GM12873 (cell line): ENCODE results near the gene RBM3.

Experiments used
- TF ChIP-seq, protein P1 (sequence below): IDR thresholded peaks from 2 replicates; pipeline ENCODE4 v1.5.1; 2012; ENCODE audit warnings: low read depth, mild to moderate bottlenecking, moderate library complexity, low read length, control low read depth; ENCODE audit not compliant: insufficient read depth; ENCODE audit errors: missing control alignments

Gene RBM3

DNA sequence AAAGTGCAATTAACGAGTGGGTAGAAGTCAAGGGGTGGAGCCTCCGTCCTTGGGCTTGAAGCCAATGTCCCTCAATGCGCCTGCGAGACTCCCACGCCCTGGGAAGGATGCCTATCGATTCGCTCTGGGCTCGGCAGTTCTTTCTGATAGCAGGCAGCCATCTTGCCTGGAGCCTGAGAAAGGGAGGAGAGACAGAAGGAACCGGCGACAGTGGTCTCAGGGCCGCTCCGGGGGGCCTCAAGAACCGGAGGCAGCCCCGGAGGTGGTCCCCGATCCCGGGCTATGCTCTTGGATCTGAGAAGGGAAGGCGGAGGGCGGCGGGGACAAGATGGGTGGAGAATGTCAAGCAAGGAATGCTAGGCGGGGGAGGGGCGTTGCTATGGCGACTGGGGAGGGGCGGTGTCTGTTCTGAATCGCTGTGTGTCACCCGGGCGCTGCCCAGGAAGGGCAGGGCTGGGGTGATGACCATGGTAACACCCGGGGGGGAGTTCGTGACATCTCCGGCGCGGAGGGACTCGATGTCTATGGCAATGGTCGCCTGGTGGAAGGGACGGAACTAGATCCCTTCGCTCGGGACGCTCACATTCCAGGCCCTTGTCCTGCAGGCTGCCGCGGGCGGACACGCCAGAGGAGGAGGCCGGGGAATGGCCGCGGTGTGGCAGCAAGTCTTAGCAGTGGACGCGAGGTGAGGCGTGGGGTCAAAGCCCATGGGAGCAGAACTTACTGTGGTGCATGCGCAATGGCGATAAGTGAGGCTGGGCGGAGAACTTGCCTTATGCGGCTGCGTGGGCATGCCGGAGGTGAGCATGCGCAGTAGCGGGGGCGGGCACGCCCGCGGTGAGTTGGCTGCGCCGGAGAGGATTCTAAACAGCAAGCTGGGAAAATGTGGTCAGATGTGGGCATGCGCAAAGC, 23.3 kb downstream of the RBM3 start, which contains the start of gene WDR13:
TSS of gene WDR13 (plus strand) at position 140 of the 912 bp plus-strand sequence. CDS start at position 645, 505 bp downstream.
- TF ChIP-seq, protein P1, sequence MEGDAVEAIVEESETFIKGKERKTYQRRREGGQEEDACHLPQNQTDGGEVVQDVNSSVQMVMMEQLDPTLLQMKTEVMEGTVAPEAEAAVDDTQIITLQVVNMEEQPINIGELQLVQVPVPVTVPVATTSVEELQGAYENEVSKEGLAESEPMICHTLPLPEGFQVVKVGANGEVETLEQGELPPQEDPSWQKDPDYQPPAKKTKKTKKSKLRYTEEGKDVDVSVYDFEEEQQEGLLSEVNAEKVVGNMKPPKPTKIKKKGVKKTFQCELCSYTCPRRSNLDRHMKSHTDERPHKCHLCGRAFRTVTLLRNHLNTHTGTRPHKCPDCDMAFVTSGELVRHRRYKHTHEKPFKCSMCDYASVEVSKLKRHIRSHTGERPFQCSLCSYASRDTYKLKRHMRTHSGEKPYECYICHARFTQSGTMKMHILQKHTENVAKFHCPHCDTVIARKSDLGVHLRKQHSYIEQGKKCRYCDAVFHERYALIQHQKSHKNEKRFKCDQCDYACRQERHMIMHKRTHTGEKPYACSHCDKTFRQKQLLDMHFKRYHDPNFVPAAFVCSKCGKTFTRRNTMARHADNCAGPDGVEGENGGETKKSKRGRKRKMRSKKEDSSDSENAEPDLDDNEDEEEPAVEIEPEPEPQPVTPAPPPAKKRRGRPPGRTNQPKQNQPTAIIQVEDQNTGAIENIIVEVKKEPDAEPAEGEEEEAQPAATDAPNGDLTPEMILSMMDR: no peak

DNA sequence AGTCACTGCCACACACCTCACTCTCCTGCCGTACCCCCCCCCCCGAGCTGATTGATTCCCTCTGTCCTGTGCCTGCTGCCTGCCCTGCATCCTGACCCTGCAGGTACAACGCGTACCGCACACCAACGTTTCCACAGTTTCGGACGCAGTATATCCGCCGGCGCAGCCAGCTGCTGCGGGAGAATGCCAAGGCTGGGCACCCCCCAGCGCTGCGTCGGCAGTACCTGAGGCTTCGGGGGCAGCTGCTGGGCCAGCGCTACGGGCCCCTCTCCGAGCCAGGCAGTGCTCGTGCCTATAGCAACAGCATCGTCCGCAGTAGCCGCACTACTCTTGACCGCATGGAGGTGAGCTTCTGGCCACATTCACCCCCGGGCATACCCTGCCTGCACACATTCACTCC, 24.3 kb downstream of the RBM3 start:
- TF ChIP-seq, protein P1: no peak

DNA sequence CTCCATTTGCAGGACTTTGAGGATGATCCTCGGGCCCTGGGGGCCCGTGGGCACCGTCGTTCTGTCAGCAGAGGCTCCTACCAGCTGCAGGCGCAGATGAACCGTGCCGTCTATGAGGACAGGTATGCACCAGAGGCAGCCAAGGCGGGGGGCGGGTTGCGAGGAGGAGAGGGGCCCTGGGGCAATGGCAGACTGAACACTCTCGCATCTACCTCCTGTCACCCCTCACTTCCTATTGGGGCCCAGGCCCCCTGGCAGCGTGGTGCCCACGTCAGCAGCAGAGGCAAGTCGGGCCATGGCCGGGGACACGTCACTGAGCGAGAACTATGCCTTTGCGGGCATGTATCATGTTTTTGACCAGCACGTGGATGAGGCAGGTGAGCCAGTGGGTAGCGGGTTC, 25.1 kb downstream of the RBM3 start:
- TF ChIP-seq, protein P1: no peak

DNA sequence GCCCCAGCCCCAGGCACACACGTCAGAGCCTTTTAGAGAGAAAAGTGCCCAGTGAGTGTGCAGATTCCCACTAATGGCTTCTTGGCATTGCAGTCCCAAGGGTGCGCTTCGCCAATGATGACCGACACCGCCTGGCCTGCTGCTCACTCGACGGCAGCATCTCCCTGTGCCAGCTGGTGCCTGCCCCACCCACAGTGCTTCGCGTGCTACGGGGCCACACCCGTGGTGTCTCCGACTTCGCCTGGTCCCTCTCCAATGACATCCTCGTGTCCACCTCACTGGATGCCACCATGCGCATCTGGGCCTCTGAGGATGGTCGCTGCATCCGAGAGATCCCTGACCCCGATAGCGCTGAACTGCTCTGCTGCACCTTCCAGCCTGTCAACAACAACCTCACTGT, 25.9 kb downstream of the RBM3 start:
- TF ChIP-seq, protein P1: no peak

DNA sequence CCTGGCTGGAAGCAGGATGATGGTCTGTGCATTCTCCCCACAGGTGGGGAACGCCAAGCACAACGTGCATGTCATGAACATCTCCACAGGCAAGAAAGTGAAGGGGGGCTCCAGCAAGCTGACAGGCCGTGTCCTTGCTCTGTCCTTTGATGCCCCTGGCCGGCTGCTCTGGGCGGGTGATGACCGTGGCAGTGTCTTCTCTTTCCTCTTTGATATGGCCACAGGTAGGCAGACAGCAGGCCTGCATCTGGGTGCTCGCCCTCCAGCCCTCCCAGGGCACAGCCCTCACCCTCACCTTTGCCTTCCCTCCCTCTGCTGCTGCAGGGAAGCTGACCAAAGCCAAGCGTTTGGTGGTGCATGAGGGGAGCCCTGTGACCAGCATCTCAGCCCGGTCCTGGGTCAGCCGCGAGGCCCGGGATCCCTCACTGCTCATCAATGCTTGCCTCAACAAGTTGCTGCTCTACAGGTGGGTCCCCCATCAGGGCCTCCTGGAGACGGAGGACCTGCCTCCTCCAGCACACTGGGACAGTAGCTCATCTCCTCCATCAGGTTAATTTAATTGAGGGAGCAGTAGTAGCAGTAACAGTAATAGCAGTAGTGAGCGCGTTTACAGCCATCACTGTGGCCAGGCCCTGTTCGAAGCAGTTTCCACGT, 27.6 kb downstream of the RBM3 start:
- TF ChIP-seq, protein P1: no peak

DNA sequence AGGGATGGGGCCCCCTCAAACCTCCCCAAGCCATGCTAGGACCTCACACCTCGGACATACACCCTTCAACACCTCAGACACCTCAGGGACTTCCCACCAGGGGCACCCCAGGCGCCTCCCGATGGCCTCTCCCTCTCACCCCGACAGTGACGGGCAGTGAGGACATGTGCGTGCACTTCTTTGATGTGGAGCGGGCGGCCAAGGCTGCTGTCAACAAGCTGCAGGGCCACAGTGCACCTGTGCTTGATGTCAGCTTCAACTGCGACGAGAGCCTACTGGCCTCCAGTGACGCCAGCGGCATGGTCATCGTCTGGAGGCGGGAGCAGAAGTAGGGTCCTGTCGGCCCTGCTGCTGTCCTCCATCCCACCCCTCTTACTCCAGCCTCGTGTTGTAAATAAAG, 30.4 kb downstream of the RBM3 start:
- TF ChIP-seq, protein P1: no peak

DNA sequence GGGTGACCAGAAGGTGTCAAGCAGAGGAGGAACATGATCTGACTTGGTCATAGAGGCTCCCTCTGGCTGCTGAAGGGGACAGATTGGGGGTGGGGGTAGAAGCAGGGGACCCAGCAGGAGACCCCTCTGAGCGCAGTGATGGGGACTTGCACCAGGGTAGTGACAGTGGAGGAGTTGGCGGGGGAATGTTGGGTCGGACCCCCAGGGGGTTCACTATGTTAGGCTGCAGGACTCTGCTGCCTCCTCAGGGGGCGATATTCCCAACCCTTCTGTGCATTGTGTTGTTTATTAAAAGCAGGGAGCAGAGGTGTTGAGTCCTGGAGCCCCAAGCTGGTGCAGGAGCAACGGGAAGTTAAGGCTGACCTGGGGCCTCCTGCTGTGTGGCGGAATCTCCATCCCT, 31.8 kb downstream of the RBM3 start:
- TF ChIP-seq, protein P1: no peak
